Right renal cortex interstitium (tissue), 3 donors: Measurements from ENCODE around the gene GRWD1. TPM values are rescaled to one million over a fixed set of nuclear protein-coding genes. Genes with fewer than 3 reads are reported as not detected.

Source experiments
- DNase-seq, 3 donors: peaks; one replicate each; pipeline ENCODE4 v3.0.0-alpha.2; 2013; ENCODE audit warnings: low read depth in 3 of 3, low spot score in 2 of 3
- polyA plus RNA-seq, 3 donors: library from polyadenylated mRNA; unstranded; fragments of 120-200 nt; gene quantifications; one replicate each; pipeline ENCODE4 v1.2.1, GENCODE V29; 2013; ENCODE audit not compliant: insufficient read length in 3 of 3

The GRWD1 gene
- polyA plus RNA-seq, 3 donors: 19.8 to 24.8 (median 24.0) TPM

DNA sequence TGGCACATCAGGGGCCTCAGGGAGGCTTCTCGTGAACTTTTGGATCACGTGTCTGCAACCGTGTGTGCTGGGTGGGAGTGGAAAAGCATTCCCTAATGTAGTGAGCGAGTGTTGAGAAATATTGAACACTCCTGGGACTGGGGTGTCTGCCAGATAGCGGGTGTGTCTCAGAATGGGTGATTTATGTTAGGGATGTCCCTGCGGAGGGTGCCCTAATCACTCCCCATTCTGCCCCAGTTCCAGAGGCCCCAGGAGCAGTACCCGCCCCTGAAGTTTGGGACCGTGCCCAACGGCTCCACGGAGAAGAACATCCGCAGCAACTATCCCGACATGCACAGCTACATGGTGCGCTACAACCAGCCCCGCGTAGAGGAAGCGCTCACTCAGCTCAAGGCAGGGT is 24.2 kb upstream of the GRWD1 start:
- DNase-seq: no peak

DNA sequence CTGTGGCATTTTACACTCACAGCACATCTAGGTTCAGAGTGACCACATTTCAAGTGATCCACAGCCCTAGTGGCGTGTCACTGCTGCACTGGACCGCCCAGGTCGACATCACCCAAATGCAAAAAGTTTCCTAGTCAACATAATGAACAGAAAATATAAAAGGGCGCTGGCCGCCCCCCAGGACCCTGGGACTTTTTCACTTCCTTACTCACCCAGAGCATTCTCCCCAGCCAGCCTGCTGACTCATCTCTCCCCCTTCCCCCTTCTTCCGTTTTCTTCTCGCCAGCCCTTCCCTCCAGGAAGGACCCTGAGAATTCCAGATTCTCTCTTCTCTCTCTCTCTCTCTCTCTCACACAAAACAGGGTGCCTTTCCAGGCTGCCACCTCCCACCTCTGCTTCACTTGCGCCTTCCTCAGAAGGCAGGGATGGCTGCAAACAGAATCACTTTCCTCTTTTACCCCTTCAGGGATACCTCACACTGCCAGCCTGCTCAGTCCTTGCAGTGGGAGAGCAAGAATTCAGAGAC is 21.0 kb upstream of the GRWD1 start:
- no peak for DNase-seq

DNA sequence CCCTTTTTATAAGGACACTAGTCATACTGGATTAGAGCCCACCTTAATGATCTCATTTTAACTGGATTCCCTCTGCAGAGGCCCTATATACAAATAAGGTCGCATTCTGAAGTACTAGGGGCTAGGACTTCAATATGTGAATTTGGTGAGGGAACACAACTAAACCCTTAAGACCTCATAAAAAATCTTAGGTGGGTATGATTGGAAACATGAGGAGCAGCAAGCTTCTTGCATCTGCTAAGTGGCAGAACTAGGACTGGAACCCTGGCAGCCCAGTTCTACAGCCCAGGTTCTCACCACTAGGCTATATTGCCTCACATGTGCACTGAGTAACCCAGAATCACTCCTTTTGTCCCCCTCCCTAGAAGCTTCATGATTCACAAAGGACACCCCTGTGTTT is 17.1 kb upstream of the GRWD1 start:
- no peak for DNase-seq

DNA sequence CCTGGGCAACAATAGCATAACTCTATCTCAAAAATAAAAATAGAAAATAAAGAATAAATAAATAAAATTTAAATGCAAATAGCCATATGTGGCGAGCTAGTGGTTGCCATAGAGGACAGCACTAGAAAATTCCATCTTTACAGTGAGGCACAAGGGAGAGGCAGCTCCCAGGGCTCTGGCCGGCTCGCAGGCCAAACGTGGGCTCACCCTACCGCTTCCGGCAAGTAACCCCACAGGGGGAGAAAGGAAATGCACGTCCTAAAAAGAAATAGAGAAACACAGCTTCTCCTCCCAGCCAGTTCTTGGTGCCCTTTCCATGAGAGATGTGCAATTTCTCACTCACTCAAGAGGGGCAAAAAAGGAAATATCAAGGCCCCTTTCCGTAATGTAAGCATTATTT is 12.4 kb upstream of the GRWD1 start:
- DNase-seq: no peak

DNA sequence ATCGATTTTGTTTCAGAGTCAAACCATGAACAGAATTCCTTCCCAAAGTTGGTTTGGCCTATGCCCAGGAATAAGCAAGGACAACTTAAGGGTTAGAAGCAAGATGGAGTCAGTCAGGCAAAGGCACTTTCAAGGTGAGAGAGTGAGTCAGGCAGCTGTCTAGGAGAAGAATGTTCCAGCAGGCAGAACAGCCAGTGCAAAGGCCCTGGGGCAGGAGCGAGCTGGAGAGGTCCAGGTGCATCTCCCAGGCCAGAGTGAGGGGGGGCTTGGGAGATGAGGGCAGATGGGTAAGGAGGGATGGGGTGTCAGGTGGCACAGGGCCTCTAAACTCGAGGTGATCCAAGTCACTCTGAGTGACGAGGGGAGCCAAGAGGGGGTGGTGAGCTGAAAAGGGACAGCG is 9.2 kb upstream of the GRWD1 start:
- no peak for DNase-seq

DNA sequence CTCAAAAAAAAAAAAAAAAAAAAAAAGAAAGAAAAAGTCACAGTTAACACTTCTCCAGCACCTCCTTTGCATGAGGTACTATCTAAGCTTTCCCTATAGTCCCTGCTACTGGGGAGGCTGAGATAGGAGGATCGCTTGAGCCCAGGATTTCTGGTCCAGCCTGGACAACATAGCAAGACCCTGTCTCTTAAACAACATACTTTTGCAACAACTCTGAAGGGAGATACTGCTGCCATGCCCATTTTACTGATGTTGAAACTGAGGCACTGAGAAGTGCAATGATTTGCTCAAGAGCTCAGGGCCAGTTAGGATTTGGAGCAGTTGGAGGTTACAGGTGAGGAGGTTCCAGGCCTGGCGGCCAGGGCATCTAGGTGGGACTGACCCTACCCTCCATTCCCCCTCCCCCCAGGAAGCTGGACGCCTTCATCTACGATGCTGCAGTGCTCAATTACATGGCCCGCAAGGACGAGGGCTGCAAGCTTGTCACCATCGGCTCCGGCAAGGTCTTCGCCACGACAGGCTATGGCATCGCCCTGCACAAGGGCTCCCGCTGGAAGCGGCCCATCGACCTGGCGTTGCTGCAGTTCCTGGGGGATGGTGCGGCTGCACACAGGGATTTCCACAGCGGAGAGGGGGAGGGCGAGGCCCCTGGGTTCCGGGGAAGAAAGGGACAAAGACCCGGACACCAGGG is 4.3 kb upstream of the GRWD1 start:
- no peak for DNase-seq

DNA sequence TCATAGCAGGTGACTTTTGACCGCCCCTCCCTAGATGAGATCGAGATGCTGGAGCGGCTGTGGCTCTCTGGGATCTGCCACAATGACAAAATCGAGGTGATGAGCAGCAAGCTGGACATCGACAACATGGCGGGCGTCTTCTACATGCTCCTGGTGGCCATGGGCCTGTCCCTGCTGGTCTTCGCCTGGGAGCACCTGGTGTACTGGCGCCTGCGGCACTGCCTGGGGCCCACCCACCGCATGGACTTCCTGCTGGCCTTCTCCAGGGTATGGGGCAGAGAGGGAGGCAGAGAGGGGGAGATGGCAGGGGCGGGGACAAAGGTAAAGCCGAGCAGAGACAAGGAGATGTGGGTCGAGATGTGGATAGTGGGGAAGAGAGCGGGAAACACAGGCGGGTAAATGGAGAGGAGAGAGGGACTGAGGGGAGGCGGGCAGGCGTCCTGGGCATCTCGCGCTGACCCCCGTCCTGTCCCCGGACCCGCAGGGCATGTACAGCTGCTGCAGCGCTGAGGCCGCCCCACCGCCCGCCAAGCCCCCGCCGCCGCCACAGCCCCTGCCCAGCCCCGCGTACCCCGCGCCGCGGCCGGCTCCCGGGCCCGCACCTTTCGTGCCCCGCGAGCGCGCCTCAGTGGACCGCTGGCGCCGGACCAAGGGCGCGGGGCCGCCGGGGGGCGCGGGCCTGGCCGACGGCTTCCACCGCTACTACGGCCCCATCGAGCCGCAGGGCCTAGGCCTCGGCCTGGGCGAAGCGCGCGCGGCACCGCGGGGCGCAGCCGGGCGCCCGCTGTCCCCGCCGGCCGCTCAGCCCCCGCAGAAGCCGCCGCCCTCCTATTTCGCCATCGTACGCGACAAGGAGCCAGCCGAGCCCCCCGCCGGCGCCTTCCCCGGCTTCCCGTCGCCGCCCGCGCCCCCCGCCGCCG is 3.4 kb upstream of the GRWD1 start:
- no peak for DNase-seq

DNA sequence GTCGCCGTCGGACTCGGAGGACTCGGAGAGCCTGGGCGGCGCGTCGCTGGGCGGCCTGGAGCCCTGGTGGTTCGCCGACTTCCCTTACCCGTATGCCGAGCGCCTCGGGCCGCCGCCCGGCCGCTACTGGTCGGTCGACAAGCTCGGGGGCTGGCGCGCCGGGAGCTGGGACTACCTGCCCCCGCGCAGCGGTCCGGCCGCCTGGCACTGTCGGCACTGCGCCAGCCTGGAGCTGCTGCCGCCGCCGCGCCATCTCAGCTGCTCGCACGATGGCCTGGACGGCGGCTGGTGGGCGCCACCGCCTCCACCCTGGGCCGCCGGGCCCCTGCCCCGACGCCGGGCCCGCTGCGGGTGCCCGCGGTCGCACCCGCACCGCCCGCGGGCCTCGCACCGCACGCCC is 2.5 kb upstream of the GRWD1 start:
- no peak for DNase-seq

DNA sequence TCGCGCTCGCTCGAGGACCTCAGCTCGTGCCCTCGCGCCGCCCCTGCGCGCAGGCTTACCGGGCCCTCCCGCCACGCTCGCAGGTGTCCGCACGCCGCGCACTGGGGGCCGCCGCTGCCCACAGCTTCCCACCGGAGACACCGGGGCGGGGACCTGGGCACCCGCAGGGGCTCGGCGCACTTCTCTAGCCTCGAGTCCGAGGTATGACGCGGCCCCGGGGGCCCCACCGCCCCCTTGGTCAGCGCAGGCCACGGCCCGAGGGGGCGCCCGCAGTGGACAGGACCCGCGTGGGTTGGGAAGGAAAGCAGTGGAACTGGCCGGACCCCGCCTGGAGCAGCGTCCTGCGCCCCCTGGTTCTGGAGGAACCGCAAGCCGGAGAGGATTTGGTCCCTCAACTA is 2.1 kb upstream of the GRWD1 start:
- no peak for DNase-seq

DNA sequence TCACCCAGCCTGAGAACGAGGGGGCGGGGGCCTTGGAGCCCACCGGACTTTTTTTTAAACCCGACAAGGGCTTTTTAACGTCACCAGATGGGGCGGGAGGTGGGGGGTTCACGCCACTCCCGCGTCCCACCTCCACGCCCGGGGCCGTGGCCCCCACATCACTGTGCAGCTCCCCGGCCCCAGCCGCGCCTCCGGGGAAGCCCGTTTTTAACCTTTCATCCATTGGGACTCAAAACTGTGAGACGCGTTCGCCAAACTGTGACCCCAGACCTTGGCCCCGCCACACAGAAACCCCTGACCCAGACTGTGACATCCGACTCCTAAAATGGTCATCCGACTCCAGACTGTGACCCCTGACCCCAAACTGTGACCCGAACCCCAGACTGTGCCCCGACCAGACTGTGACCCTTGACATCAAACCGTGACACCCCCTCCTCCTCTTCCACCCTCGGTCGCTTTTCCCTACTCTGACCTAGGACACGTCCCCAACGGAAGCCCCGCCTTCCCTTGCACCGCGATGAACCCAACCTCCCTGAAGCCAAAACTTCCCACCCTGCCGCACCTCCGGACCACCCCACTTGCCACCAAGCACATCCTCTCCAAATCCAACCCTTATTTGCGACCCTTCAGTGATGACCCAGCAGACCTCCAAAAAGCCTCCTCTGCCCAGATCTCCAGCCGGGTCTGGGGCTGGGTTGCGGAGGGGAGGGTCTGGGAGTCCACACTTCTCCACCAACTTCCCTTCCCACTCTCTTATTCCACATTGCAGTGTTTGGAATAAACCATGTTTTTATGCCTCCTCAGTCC is 1.5 kb upstream of the GRWD1 start:
- DNase-seq: no peak

DNA sequence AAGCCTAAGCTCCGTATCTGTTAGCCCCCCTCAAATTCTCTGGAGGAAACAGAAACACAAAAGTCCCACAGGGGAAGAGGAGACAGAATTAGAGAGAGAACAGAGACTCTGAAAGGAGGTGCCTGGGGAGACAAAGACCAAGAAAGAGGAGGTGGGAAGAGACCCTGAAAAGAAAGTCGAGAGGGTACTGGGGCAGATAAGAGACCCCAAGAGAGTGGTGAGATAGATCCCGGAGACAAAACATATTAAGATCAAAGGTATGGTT is 915 bp upstream of the GRWD1 start:
- DNase-seq: no peak

DNA sequence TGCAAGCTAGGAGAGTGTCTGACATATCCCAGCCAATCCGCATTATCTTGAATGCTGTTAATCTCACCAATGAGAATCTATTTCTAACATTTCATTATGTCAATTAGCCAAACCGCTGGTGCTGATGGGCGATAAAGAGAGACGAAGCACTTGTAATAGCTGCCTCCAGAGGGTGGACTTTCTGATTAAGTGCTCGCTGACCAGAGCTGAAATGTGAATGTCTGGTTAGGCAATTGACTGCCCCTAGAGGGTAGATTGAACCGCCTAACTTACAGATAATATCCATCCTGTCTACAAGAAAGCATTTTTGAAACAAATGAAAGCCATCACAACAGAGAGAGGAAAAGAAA is 552 bp upstream of the GRWD1 start:
- no peak for DNase-seq

DNA sequence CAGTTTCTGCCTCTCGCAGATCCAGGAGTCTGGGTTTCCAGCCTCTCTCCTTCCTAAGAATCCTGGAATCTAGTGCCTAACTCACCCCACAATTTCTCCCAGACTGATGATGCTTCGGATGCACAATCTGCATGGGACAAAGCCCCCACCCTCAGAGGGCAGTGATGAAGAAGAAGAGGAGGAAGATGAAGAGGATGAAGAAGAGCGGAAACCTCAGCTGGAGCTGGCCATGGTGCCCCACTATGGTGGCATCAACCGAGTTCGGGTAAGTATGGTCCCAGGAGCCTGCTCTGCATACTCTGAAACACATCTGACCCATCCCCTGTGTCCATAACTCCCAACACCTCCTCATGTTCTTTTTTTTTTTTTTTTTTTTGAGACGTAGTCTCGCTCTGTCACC is 796 bp downstream of the GRWD1 start:
- DNase-seq: no peak

DNA sequence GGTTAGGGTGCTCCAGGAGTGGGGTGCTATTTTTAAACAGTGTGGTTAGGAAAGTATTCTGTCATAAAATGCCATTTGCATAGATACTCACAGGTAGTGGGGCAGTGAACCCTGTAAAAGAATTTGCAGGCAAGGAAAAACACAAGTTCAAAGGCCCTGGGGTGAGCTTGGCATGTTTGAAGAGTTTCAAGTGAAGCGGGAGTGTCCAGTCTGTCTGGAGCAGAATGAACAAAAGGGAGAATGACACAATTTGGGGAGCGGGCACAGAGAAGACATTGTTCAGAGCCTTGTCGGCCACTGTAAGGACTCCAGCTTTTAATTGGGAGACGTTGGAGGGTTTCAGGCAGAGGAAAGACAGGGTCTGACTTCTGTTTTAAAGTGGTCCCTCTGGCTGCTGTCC is 2.8 kb downstream of the GRWD1 start:
- no peak for DNase-seq

DNA sequence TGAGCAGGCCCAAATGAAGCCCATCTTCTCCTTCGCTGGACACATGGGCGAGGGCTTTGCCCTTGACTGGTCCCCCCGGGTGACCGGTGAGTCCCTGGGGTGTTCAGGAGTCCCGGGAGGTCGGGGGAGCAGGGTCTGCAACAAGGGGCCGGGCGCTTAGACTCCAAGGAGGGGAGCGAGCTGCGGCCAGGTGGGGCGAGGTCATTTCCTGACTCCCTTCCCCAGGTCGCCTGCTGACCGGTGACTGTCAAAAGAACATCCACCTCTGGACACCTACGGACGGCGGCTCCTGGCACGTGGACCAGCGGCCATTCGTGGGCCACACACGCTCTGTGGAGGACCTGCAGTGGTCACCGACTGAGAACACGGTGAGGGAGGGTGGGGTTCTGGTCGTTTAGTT is 4.7 kb downstream of the GRWD1 start:
- no peak for DNase-seq

DNA sequence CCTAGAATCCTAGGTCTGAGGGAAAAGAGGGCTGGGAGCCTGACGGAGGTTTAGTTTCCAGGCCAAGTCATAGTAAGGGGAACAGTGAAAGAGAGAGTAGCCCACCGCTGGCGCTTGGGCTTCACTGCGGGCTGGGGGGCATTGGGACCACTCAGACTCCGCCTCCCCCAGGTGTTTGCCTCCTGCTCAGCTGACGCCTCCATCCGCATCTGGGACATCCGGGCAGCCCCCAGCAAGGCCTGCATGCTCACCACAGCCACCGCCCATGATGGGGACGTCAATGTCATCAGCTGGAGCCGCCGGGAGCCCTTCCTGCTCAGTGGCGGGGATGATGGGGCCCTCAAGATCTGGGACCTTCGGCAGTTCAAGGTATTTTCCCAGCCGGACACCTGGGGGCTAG is 5.1 kb downstream of the GRWD1 start:
- DNase-seq: no peak

DNA sequence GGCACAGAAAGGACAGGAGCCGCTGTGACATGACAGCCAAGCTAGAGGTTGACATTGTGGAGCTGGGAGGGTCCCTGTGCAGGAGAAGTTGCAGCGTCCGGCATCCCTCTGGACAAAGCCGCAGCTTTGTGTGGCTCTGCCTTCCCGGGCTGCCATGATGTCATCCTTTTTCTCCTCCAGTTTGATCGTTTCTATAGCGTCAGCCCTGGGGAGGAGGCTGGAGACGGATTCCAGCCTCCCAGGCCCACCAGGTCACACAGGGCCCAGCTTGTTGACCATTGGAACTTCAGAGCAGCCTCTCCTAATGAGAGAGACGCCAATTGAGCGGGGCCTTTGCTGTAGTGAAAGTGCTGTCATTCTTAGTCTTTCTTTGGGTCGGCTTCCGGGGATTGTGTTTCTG is 5.8 kb downstream of the GRWD1 start:
- no peak for DNase-seq

DNA sequence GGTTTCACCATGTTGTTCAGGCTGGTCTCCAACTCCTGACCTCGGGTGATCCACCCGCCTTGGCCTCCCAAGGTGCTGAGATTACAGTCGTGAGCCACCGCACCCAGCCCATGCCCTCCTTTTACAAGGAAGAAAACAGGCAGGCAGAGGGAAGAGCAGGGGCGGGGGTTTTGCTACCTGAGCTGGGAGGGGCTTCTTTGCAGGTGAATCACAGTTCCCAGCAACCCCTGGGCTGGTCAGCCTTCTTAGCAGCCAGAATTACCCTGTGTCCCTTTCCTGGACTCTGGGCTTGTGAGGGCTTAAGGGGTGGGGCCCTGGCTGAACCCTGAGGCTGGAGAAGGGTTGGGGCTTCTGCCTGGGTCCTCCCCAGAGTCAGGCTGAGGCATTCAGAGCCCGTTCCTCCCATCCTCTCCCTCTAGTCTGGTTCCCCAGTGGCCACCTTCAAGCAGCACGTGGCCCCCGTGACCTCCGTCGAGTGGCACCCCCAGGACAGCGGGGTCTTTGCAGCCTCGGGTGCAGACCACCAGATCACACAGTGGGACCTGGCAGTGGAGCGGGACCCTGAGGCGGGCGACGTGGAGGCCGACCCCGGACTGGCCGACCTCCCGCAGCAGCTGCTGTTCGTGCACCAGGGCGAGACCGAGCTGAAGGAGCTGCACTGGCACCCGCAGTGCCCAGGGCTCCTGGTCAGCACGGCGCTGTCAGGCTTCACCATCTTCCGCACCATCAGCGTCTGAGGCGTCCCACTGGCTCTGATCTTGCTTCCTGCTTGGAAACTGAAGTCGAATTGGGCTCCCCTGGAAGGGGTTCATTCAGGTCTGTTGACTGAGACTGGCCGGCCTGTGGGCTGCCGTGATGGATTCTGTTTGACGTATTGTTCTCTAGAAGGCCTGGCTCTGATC is 6.8 kb downstream of the GRWD1 start:
- DNase-seq: no peak

DNA sequence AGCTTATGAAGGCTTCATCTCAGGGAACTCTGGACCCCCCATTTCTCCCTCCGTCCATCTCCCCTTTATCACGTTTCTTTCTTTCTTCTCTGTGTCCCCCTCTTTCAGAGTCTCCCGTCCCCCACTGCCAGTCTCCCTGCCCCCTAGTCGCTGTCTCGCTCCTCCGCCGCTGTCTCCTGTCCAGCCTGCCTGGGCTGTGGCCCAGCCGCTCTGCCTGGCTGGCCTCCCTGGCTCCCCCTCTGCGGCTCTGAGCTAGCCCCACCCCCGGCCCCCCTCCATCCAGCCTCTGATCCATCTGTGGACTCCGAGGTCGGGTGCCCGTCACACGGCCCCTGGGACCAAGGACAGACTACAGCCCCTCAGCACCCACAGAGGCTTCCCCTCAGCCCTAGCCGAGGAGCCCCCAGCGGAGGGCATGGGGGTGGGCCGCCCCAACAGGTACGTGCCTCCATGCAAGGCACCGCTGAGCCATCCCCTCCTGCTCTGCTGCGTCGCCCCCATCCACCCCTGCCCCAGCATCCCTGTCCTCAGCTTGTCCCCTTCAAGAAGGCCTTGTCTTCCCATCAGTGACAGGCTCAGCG is 8.5 kb downstream of the GRWD1 start:
- DNase-seq: no peak
